HL-60/S4 treated with retinoic acid at 250 ng/mL for 4 days and 3 days (cell line): ENCODE measurements around the gene TENM4.

Experiments
- in situ Hi-C: fragments of 300-500 bp; cut with MboI; formaldehyde crosslinking; loops from 2 replicates; pipeline ENCODE4 v1.7.0; 2022; ENCODE audit warnings: low sequenced_read_pairs

The TENM4 gene

GRCh38 chr11:78876676-78877075, 564.2 kb downstream of the TENM4 start:
- in situ Hi-C loops = no loop called here

- in situ Hi-C loops = no loop called here
Observed at GRCh38 chr11:78870655-78871054, 570.2 kb downstream of the TENM4 start.

DNA sequence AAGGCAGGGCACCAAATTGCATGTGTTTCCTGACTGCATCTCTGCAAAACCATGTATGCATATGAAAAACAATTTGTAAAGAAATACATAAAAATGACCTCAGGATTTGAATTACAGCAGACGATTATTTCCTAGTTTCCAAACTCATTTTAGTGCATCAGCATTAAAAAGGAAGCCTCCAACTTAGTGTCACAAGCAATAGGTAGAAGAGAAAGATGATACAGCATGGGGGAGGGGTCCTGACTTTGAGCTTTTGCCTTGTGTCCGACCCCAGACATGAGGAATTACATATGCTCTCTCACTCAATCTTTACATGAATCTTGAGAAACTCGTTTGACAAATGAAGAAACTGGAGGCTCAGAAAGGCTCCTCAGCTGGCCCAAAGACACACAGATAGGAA, 571.5 kb downstream of the TENM4 start:
- in situ Hi-C loops = no loop called here

DNA sequence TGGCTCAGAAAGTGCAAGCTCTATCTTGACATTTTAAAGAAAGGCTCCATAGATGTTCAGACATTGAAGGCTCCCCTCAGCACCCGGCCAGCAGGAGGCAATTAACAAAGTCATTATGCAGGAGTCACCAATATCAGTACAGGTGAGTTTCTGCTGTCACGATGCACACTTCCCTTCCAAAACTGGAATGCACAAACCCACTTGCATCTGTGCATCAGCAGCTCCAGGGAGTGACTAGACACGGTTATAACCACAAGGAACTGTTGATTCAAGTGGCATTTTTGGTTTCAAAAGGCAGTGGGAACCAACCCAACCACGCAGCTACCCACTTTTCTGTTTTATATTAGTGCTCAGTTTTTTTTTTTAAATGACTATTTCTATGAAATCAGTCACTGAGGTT, 572.3 kb downstream of the TENM4 start:
- in situ Hi-C loops = no loop called here

- in situ Hi-C loops = no loop called here
Observed at GRCh38 chr11:78860720-78861422, 580.0 kb downstream of the TENM4 start.

DNA sequence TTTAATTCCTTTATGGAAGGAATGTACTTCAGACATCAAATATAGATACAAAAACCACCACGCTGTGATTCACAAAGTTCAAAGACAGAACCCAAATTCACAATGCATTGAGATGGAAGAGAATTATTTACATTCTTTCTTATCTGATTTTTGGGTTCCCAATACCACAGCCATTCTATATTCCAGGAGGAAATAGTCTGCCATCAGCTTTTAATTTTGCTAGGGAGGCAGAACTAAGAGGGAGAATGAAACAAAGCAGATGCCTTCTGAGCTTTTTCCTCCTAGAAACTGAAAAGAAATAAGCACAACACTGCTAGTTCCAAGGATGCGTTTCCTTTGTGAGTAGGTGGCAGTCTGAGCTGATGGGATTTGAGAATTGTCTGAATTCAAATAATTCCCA, 583.1 kb downstream of the TENM4 start:
- in situ Hi-C loops = no loop called here

DNA sequence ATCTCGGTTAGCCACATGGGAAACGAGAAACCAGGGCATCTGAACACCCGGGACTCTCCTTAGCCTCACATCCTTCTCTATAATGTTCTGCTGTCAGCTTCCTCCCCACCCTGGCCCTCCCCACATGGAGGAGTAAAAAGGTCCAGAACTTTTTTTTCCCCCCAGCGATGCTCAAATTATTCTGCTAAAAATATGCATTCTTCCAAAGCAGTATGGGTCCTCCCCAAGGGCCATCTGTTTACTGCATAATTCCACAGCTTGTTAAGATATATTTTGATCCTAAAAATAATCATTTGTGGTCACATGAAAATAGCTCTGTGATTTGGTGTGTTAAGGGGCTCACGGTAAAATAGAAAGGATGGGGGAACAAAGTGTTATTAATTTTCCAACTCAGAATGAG, 584.6 kb downstream of the TENM4 start:
- in situ Hi-C loops = no loop called here

DNA sequence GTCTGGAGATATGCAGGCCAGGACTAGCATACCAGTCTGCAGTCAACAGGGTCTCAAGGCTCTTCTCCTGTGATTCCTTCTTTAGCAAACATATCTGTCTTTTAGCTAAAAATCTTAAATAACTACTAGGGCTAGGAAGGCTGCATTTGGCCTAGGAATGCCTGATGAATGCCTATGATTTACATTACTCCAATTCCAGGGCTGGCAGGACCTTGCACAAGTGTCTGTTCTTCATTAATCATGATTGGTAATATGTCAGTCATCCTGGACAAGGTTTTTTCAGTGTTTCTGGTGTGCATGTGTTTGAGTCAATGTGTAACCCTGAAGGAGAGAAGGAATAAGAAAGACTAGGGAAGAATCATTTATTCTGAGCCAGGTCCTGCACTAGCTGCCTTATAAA, 585.7 kb downstream of the TENM4 start:
- in situ Hi-C loops = no loop called here

GRCh38 chr11:78853521-78853920, 587.3 kb downstream of the TENM4 start:
- in situ Hi-C loops = no loop called here

- in situ Hi-C loops = no loop called here
Observed at GRCh38 chr11:78851878-78852586, 588.8 kb downstream of the TENM4 start.

DNA sequence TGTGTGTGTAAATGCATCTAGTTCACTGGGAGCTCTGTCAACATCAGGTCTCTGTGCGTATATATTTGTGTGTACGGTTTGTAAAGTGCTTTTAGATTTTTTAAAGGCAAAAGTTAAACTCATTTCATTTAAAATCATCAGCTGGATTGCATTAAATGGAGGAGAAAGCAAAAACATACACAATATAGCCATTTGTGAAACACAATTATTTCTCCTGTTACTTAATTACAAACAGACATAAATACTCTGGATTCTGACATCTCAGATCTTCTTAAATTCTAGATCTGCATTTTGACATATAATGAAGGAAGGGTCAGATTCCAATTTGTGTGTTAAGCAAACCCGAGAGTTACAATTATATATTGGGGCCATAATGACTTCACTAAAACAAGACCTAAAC, 590.8 kb downstream of the TENM4 start:
- in situ Hi-C loops = no loop called here

GRCh38 chr11:78846269-78846668, 594.6 kb downstream of the TENM4 start:
- in situ Hi-C loops = no loop called here

GRCh38 chr11:78845496-78845895, 595.3 kb downstream of the TENM4 start:
- in situ Hi-C loops = no loop called here

DNA sequence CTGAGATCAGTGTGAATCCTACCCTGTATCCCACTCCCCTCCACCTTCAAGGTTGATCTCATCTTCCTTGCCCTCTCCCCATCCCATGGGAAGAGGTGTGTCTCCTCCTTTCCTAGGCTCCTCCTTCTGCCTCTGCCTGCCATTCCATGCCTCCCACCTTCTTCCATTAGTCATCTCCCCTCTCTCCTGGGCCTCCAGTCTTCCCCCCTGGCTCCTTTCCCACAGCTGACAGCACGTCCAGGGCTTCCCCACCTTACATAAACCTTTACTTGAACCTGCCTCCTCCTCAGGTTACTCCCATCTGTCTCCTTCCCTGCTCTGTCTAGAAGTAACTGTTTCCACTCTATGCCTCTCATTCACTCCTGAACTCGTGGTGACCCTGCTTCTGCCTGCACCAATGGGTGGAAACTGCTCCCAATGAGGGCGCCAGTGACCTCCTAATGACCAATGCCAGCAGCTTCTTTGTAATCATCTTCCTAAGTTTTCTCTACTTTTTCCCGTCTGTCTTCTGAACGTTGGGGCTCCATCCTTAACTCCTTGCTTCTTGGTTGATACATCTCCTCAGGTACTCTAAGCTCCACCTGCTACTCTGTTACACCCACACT, 599.3 kb downstream of the TENM4 start:
- in situ Hi-C loops = no loop called here

DNA sequence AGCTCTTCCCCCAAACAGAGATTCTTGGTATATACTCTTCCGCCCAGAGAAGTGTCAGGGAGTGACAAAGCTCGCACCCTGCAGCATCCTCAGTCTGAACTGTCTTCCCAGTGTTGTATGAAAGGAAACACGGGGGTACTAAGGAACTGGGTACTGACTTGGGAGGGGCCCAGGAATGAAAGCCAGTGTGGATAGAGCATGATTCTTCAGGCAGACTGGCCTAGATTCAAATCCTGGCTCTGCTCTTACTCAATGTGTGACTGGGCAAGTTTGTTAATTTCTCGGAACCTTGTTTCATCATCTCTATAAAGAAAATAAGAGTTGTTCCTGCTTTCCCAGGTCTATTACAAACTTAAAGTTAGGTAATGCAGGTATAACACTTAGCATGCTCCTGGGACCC, 600.2 kb downstream of the TENM4 start:
- in situ Hi-C loops = no loop called here

GRCh38 chr11:78840200-78840599, 600.6 kb downstream of the TENM4 start:
- in situ Hi-C loops = no loop called here

- in situ Hi-C loops = no loop called here
Observed at GRCh38 chr11:78838417-78838816, 602.4 kb downstream of the TENM4 start.

DNA sequence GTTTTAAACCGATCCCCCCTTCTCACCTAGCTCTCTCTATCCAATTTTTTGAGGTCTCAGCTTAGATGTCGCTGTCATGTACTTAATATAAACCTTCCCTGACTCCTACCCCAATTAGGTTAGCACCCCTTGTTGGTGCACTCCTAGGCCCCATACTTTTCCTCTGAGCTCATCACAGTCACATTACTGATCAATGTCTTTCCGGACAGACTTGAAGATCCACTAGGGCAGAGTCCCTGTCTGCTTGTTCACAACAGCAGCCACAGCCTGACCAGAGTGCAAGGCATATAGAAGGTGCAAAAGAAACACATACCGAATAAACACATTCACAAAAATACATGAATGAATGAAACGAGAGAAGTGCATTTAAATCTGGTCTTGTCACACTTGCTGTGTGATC, 605.2 kb downstream of the TENM4 start:
- in situ Hi-C loops = no loop called here

- in situ Hi-C loops = no loop called here
Observed at GRCh38 chr11:78834886-78835285, 605.9 kb downstream of the TENM4 start.

DNA sequence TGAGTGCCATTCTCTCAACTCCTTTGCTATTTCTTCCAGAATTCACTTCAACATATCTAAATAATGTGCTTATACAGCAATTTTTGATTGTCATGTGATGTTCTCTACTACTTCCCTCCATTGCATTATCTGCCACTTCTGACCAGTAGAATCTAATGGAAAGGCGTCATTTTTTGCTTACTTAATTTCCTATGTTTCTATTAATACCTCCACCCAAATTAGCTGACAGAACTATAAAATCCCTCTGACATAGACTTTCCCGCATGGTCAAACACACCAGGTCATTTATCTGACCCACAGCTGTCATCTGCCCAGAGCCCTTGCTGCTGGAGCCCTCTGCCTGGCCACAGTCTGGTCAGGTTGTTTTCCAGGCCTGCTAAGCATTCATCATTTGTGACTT, 607.6 kb downstream of the TENM4 start:
- in situ Hi-C loops = no loop called here

DNA sequence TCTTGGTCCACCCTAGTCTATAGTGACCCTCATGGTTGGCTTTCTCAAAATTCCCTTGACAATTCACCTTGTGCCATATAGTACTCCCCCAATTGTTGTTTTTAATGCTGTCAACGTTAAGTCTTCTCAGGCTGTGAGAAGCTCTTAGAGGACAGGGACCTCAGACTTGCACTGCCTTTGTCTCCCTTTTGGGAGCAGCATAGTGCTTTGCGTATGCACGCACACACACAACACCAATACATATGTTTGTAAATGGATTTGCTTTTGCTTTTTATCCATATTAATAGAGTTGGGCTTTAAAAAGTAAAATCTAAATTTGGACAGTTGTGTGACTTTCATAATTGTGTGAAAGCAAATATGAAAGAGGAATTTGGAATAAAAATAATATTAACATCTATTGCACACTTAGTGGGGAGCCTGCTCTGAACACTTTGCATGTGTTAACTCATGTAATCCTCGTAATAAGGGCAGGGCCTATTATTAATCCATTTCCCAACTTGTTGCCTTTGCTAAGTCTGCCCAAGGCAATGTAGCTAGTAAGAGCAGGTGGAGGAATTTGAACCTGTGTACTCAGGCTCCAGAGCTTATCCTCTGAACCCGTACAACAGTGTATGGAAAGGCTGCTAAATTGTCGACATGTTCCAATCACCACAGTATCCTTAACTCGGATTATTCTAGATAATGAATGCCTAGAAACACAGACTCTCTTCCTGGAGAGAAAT, 608.4 kb downstream of the TENM4 start:
- in situ Hi-C loops = no loop called here

DNA sequence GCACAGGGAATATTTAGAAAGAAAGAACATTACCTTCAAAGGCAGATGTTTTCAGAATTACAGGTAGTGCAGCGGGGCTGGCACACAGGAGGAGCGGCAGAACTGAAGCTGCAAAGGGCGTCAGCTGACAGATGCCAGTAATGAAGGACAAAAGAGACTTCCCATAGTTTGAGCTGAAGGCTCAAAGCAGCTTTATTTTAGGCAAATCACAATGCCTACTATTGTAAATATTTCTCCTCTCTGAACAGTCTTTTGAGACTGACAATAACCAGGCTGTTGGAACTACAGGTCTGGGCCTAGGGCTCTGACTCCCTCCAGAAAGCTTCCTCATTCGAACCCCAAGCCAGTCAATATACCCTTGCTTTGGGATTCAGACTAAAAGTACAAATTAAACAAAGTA, 609.3 kb downstream of the TENM4 start:
- in situ Hi-C loops = no loop called here
